GM10266 (cell line): ENCODE results near the gene UHRF1.
"Not testable (repeated sequence)": the region's sequence is repeated elsewhere in the genome, so short reads cannot be mapped to it uniquely, and the experiment has no call there.

ENCODE experiments used
- DNase-seq: peaks from one replicate; pipeline ENCODE4 v3.0.0; 2012; ENCODE audit errors: extremely low spot score
- TF ChIP-seq, protein P1 (sequence below): IDR thresholded peaks from 2 replicates; pipeline ENCODE4 v1.5.1; 2012; ENCODE audit warnings: mild to moderate bottlenecking, low read depth; ENCODE audit not compliant: control insufficient read depth, insufficient read depth; ENCODE audit errors: missing control alignments

UHRF1 gene

DNA sequence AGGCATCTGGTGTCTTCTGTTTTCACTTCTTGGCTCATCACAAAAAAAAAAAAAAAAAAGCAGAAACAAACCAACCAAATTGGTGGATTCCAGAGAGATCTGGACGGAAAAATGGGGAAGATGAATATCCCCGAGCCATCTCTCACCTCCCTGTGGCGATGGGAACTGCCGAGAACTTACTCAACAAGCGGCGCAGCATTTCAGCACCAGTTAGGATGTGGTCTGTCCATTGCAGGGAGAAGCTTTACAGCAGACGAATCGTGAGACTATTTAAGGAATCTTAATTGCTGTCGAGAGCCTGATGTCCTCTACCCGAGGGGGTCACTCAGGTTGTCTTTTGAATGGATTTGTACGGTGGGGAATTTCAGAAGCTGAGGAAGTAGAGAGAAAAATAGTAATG, 42.4 kb downstream of the UHRF1 start:
- TF ChIP-seq, protein P1, sequence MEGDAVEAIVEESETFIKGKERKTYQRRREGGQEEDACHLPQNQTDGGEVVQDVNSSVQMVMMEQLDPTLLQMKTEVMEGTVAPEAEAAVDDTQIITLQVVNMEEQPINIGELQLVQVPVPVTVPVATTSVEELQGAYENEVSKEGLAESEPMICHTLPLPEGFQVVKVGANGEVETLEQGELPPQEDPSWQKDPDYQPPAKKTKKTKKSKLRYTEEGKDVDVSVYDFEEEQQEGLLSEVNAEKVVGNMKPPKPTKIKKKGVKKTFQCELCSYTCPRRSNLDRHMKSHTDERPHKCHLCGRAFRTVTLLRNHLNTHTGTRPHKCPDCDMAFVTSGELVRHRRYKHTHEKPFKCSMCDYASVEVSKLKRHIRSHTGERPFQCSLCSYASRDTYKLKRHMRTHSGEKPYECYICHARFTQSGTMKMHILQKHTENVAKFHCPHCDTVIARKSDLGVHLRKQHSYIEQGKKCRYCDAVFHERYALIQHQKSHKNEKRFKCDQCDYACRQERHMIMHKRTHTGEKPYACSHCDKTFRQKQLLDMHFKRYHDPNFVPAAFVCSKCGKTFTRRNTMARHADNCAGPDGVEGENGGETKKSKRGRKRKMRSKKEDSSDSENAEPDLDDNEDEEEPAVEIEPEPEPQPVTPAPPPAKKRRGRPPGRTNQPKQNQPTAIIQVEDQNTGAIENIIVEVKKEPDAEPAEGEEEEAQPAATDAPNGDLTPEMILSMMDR, result no peak
- no peak for DNase-seq

DNA sequence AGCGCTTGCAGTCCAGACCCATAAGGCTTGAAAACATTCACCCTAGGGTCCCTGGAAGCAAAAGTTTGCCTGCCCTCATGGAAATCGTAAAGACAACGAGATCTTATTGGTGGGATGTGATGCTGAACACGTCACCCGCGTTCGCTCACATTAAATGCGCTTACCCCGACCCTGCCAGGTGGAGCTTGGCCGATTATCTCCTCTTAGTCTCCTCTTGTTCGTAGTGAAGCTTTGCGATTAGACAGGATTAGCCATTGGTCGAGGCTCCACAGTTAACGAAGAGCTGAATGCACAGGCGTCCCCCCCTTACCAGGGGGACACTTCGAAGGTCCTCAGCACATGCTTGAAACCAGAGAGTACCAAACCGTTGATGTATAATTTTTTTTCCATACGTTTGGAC, 43.6 kb downstream of the UHRF1 start:
- TF ChIP-seq, protein P1, result no peak
- no peak for DNase-seq

DNA sequence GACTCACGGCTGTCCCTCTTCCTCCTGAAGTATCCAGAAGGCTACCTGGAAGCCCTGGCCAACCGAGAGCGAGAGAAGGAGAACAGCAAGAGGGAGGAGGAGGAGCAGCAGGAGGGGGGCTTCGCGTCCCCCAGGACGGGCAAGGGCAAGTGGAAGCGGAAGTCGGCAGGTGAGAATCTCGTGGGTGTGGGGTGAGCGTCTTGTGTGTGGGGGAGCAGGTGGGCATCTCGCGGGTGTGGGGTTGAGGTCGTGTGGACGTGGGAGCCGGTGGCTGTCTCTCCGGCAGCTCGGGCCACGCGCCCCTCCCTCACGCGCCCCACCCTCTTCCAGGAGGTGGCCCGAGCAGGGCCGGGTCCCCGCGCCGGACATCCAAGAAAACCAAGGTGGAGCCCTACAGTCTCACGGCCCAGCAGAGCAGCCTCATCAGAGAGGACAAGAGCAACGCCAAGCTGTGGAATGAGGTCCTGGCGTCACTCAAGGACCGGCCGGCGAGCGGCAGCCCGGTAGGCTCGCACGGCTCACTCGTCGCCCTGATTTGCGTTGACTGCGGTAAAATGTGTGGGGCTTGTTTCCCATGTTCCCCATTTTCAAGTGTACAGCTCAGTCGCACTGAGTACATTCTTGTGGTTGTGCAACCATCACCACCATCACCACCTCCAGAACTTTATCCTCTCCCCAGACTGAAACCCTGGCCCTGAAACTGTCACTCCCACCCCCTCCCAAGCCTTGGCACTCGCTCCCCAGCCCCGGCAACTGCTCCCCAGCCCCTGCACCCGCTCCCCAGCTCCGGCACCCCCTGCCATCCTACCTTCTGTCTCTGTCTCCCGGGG, 45.2 kb downstream of the UHRF1 start:
- not testable (repeated sequence) for DNase-seq

DNA sequence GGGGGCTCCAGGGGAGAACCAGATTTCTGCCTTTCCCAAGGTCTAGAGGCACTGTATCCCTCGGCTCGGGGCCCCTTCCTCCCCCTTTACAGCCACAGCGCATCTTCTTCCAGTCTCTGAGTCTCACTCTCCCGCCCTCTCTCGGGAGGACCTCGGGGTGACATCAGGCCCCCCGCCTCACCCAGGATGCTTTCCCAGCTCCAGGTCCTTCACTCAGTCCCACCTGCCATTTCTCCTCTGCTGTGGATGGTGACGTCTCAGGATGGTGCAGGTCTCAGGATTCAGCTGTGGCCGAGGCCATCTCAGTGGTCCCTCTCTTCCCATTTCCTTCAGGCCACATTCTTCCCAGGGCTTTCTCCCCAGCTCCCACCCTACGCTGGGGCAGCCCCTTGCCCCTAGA, 46.0 kb downstream of the UHRF1 start:
- no peak for DNase-seq
- TF ChIP-seq, protein P1, result no peak

DNA sequence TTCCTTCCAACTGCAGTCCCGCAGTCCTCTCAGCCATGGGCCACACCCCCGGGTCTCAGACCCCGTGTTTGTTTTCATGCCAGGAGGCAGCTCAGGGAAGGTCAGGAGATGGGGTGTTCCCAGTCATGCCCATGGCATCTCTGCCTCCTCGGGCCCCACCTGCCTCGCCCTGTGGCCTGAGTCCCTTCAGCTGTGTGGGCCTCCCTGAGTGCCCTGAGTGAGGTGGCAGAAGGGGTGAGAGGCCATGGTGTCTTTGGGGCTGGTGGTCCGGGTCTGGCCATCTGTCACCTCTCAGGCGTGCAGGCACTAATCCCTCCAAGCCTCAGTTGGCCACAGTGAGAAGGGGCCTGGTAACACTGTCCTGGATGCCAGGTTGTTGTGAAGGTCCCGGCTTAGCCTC, 48.7 kb downstream of the UHRF1 start:
- no peak for DNase-seq
- TF ChIP-seq, protein P1, result no peak

DNA sequence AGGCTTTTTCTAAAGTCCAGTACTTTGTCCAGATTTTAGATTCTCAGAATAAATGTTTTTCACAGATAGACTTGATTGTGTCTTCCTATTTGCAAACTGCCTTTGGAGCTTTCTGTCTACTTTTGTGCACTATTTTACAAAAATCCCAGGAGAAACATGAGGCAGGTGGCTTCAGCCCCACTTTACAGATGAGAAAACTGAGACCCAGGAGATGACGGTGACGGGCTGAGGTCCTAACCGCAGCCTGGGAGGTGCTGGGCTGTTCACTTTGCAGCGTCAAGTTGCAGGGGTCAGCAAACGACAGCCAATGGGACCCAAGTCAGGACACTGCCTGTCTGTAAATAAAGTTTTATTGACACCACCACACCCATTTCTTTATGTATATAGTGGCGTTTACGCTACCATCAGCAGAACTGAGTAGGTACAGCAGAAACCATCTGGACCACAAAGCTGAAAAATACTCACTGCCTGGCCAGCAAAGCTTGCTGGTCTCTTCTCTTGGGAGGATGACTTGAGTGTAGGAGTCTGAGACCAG, 52.9 kb downstream of the UHRF1 start:
- DNase-seq, result no peak
- TF ChIP-seq, protein P1, result no peak

DNA sequence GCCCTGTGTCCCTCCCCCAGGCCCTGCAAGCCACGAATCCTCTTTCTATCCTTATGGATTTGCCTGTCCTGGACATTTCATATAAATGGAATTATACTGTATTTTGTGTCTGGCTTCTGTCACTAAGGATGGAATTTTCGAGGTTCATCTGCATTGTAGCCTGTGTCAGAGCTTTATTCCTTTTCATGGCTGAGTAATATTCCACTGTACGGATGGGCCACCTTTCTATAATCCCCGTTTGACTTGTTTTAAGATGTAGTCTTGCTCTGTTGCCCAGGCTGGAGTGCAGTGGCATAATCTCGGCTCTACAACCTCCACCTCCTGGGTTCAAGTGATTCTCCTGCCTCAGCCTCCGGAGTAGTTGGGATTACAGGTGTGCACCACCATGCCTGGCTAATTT, 55.8 kb downstream of the UHRF1 start:
- no peak for DNase-seq
- TF ChIP-seq, protein P1, result no peak

DNA sequence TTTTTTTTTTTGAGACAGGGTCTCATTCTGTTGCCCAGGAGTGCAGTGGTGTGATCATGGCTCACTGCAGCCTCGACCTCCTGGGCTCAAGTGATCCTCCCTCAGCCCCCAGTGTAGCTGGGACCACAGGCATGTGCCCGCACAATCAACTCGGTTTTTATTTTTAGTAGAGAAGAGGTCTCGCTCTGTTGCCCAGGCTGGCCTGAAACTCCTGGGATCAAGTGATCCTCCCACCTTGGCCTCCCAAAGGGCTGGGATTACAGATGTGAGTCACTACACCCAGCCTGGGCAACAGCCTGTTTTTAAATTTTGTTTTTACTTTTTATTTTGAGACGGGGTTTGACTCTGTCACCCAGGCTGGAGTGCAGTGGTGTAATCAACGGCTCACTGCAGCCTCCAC, 57.3 kb downstream of the UHRF1 start:
- TF ChIP-seq, protein P1, result no peak
- no peak for DNase-seq
